B cell (primary cell): ENCODE measurements around the gene TP63. TPM values are rescaled to one million over a fixed set of nuclear protein-coding genes. Genes with fewer than 3 reads are reported as not detected.

Experiments used
- ATAC-seq: fragments of 200-7000 bp; cut with Tn5 transposase; one replicate; pipeline ENCODE4 v1.10.0; 2021; ENCODE audit warnings: low read depth, mild to moderate bottlenecking, moderate number of reproducible peaks, moderate library complexity
- CTCF ChIA-PET: fragments of 350-600 bp; sonication (Branson Sonifier 250); formaldehyde crosslinking; loops from one replicate; lab custom pipeline; 2021; ENCODE audit warnings: antibody characterized with exemption, inconsistent platforms; lab: Charles Lee
- POLR2A ChIA-PET: fragments of 350-600 bp; sonication (Branson Sonifier 250); formaldehyde crosslinking; loops from one replicate; lab custom pipeline; 2021; ENCODE audit warnings: antibody characterized with exemption; lab: Charles Lee
- DNase-seq: peaks from one replicate; pipeline ENCODE4 v3.0.0; 2013
- H2AFZ ChIP-seq: 2 replicates; pipeline ENCODE4 v1.6.1; 2012; ENCODE audit warnings: mild to moderate bottlenecking, low read depth, low read length; ENCODE audit not compliant: insufficient read depth, poor library complexity, severe bottlenecking
- H3K27ac ChIP-seq, 2 donors: 1 replicate in 1 of 2; 2 replicates in 1 of 2; pipeline ENCODE4 v1.5.1; 2012 to 2013; ENCODE audit warnings: low read length in 2 of 2, mild to moderate bottlenecking in 2 of 2, moderate library complexity in 1 of 2
- H3K27me3 ChIP-seq, 4 experiments: fragments of 200-600 bp in 1 of 4; sonication (generic) in 1 of 4; replicated peaks in 1 of 4; 1 replicate in 2 of 4; 2 replicates in 2 of 4; pipeline versions ENCODE4 v1.6.1 to v1.7.0; 2013 to 2016; ENCODE audit warnings: low read length in 3 of 4, mild to moderate bottlenecking in 2 of 4, mixed read lengths in 1 of 4, moderate library complexity in 1 of 4; ENCODE audit not compliant: insufficient read depth in 4 of 4, control insufficient read depth in 3 of 4; ENCODE audit errors: control extremely low read depth in 1 of 4
- H3K36me3 ChIP-seq, 2 experiments: replicated peaks in 1 of 2; 1 replicate in 1 of 2; 2 replicates in 1 of 2; pipeline versions ENCODE4 v1.6.1 to v1.7.1; 2013; ENCODE audit warnings: low read length in 1 of 2; ENCODE audit not compliant: insufficient read depth in 2 of 2, control insufficient read depth in 1 of 2; ENCODE audit errors: control extremely low read depth in 1 of 2, extremely low read depth in 1 of 2
- H3K4me1 ChIP-seq, 2 donors: fragments of 200-600 bp in 1 of 2; sonication (generic) in 1 of 2; 1 replicate in 1 of 2; 2 replicates in 1 of 2; pipeline versions ENCODE4 v1.5.1 to v1.6.1; 2013 to 2017; ENCODE audit warnings: low read length in 2 of 2; ENCODE audit not compliant: control insufficient read depth in 2 of 2, insufficient read depth in 2 of 2
- H3K4me2 ChIP-seq: replicated peaks from 2 replicates; pipeline ENCODE3; 2012; ENCODE audit warnings: mild to moderate bottlenecking, low read depth, low read length; ENCODE audit not compliant: poor library complexity, severe bottlenecking
- H3K4me3 ChIP-seq, 5 experiments: fragments of 200-600 bp in 1 of 5; sonication (generic) in 1 of 5; 1 replicate in 3 of 5; 2 replicates in 2 of 5; pipeline versions ENCODE4 v1.5.1 to v1.7.0; 2011 to 2016; ENCODE audit warnings: low read length in 4 of 5, mild to moderate bottlenecking in 4 of 5, low read depth in 2 of 5, control low read depth in 1 of 5, moderate library complexity in 1 of 5; ENCODE audit not compliant: insufficient read depth in 1 of 5; ENCODE audit errors: control extremely low read depth in 1 of 5, extremely low read depth in 1 of 5
- H3K79me2 ChIP-seq: fragments of 200-600 bp; sonication (generic); one replicate; pipeline ENCODE4 v1.6.0; 2016; ENCODE audit warnings: low read length; ENCODE audit not compliant: control insufficient read depth, insufficient read depth
- H3K9ac ChIP-seq: fragments of 200-600 bp; sonication (generic); 2 replicates; pipeline ENCODE4 v1.6.1; 2017; ENCODE audit warnings: mild to moderate bottlenecking, low read length, moderate library complexity
- H3K9me3 ChIP-seq, 3 donors: one replicate each; pipeline versions ENCODE4 v1.6.1 to v1.7.1; 2013; ENCODE audit warnings: low read length in 2 of 3; ENCODE audit not compliant: control insufficient read depth in 2 of 3, insufficient read depth in 1 of 3; ENCODE audit errors: control extremely low read depth in 1 of 3
- H4K20me1 ChIP-seq: 2 replicates; pipeline ENCODE4 v1.6.0; 2012; ENCODE audit warnings: mild to moderate bottlenecking, low read length; ENCODE audit not compliant: insufficient read depth, control insufficient read depth, poor library complexity, severe bottlenecking
- H3K27ac Mint-ChIP-seq: one replicate; pipeline ENCODE4 v1.8.0; 2021; ENCODE audit warnings: mixed read lengths
- H3K27me3 Mint-ChIP-seq: one replicate; pipeline ENCODE4 v1.8.0; 2021; ENCODE audit warnings: mixed read lengths
- H3K4me1 Mint-ChIP-seq: one replicate; pipeline ENCODE4 v1.8.0; 2021; ENCODE audit warnings: mixed read lengths
- H3K4me3 Mint-ChIP-seq: one replicate; pipeline ENCODE4 v1.8.0; 2021; ENCODE audit warnings: mixed read lengths
- H3K9me3 Mint-ChIP-seq: one replicate; pipeline ENCODE4 v1.8.0; 2022; ENCODE audit warnings: mixed read lengths; ENCODE audit not compliant: insufficient read depth
- CTCF ChIP-seq: fragments of 200-600 bp; IDR thresholded peaks from one replicate; pipeline ENCODE4 v1.8.0; 2022; ENCODE audit warnings: antibody characterized with exemption, mild to moderate bottlenecking
- EZH2 ChIP-seq: IDR thresholded peaks from 2 replicates; pipeline ENCODE4 v1.6.1; 2012; ENCODE audit warnings: borderline replicate concordance, low read depth, mild to moderate bottlenecking, moderate library complexity, low read length; ENCODE audit not compliant: insufficient read depth, poor library complexity, severe bottlenecking
- WGBS: methylation state at CpG from one replicate; pipeline ENCODE4 v1.1.5; 2013; ENCODE audit warnings: missing lambda C conversion rate; ENCODE audit not compliant: insufficient coverage; 5-methylcytosine and 5-hydroxymethylcytosine counted together
- intact Hi-C: fragments of 100-400 bp; cut with micrococcal nuclease; formaldehyde crosslinking; loops from one replicate; pipeline ENCODE4 v1.10.0; 2022
- polyA plus RNA-seq: library from polyadenylated mRNA; depleted of rRNA; stranded (reverse); fragments of >200 nt; gene quantifications from 2 replicates; pipeline ENCODE4 v1.2.3, GENCODE V29; 2012
- total RNA-seq, 2 donors: library from RNA; stranded (reverse); fragments of 120-200 nt in 1 of 2; gene quantifications; 1 replicate in 1 of 2; 2 replicates in 1 of 2; pipeline versions ENCODE4 v1.2.3 to v1.2.4, GENCODE V29; 2013 to 2022

Gene TP63
- total and polyA plus RNA-seq, 2 donors (not counting 1 experiment from before 2014, with no cell fraction given), result 1.2 to 2.0 TPM

GRCh38 chr3:189689625-189690024, 58.4 kb downstream of the TP63 start:
- Mint-ChIP-seq H3K4me3 (no peak overlapping the region), H3K27ac (no peak overlapping the region), H3K4me1 (no peaks in the 10 kb centered on the region), H3K9me3 (no peaks in the 10 kb centered on the region), H3K27me3 (no peaks in the 10 kb centered on the region)
- no peak overlapping the region for H3K27ac ChIP-seq
- H3K4me3 ChIP-seq, result no peak overlapping the region
- H3K27me3 ChIP-seq, result no peaks in the 10 kb centered on the region
- no peak overlapping the region for H3K4me2 ChIP-seq
- no peak for ATAC-seq
- DNase-seq, result no peak
- no peak overlapping the region for H2AFZ ChIP-seq
- POLR2A ChIA-PET, result no interaction called here
- no peaks in the 10 kb centered on the region for H4K20me1 ChIP-seq
- H3K9me3 ChIP-seq, result no peaks in the 10 kb centered on the region
- TF ChIP-seq CTCF (no peak), EZH2 (no peak)
- no peaks in the 10 kb centered on the region for H3K36me3 ChIP-seq
- no peak overlapping the region for H3K9ac ChIP-seq
- CTCF ChIA-PET, result no interaction called here
- H3K4me1 ChIP-seq, result no peaks in the 10 kb centered on the region
- H3K79me2 ChIP-seq, result no peaks in the 10 kb centered on the region
- intact Hi-C loops, result no loop called here

GRCh38 chr3:189690237-189690636, 59.0 kb downstream of the TP63 start:
- no peaks in the 10 kb centered on the region for H3K27me3 Mint-ChIP-seq
- Histone ChIP-seq H3K27me3 (no peaks in the 10 kb centered on the region), H3K4me2 (no peak overlapping the region), H3K4me1 (no peaks in the 10 kb centered on the region), H2AFZ (no peak overlapping the region), H3K9ac (no peak overlapping the region), H4K20me1 (no peaks in the 10 kb centered on the region), H3K27ac (no peak overlapping the region), H3K9me3 (no peaks in the 10 kb centered on the region), H3K4me3 (no peak overlapping the region), H3K79me2 (no peaks in the 10 kb centered on the region), H3K36me3 (no peaks in the 10 kb centered on the region)
- POLR2A ChIA-PET, result no interaction called here
- DNase-seq (no peak), ATAC-seq (no peak)
- CTCF ChIA-PET, result no interaction called here
- no peak for TF ChIP-seq CTCF
- no peak for TF ChIP-seq EZH2
- H3K9me3 Mint-ChIP-seq, result no peaks in the 10 kb centered on the region
- whole genome bisulfite sequencing, result no CpG with 5 or more reads among the region's 1 CpG
- H3K27ac Mint-ChIP-seq, result no peak overlapping the region
- H3K4me1 Mint-ChIP-seq, result no peaks in the 10 kb centered on the region
- intact Hi-C loops, result no loop called here
- no peak overlapping the region for H3K4me3 Mint-ChIP-seq
